A549 (cell line): ENCODE measurements around the gene FRMD3. TPM values are rescaled to one million over a fixed set of nuclear protein-coding genes. Genes with fewer than 3 reads are reported as not detected.

Experiments used
- ATAC-seq, 2 experiments: fragments of 200-7000 bp in 1 of 2; fragments of >200 bp in 1 of 2; cut with Nextera tagmentation in 1 of 2; cut with Tn5 transposase in 1 of 2; 3 replicates each; pipeline versions ENCODE4 v1.8.0 to v1.9.1; 2018 to 2020; ENCODE audit warnings: mild to moderate bottlenecking in 1 of 2, moderate library complexity in 1 of 2
- CTCF ChIA-PET: fragments of 300-600 bp; sonication (Branson Sonifier 250); formaldehyde crosslinking; extraction: SDS; loops from one replicate; lab custom pipeline; 2021; ENCODE audit warnings: antibody characterized with exemption, inconsistent platforms; lab: Yijun Ruan, JAX
- POLR2A ChIA-PET: fragments of 350-600 bp; formaldehyde crosslinking; extraction: SDS; loops from one replicate; lab custom pipeline; 2021; ENCODE audit warnings: antibody characterized with exemption, inconsistent platforms; lab: Yijun Ruan, JAX
- DNase-seq, 2 experiments: peaks; one replicate each; pipeline versions ENCODE4 v3.0.0 to v3.0.0-alpha.2; 2011 to 2016; ENCODE audit warnings: low read depth in 1 of 2, low spot score in 1 of 2
- FAIRE-seq: peaks from 2 replicates; lab custom pipeline; 2011; peaks lifted over from hg19 to GRCh38; lab: Jason Lieb, UNC
- H3K27ac ChIP-seq, 2 experiments: fragments of >200 bp; sonication (Bioruptor Twin); formaldehyde crosslinking; 3 replicates each; pipeline ENCODE4 v1.5.1; 2016 to 2017
- H3K4me1 ChIP-seq: fragments of >200 bp; sonication (Bioruptor Twin); formaldehyde crosslinking; 3 replicates; pipeline ENCODE4 v1.6.1; 2016
- H3K4me2 ChIP-seq: fragments of >200 bp; sonication (Bioruptor Twin); formaldehyde crosslinking; 3 replicates; pipeline ENCODE4 v1.6.1; 2016
- H3K4me3 ChIP-seq: fragments of >200 bp; sonication (Bioruptor Twin); formaldehyde crosslinking; 3 replicates; pipeline ENCODE4 v1.5.1; 2016
- H3K9me3 ChIP-seq: fragments of >200 bp; sonication (Bioruptor Twin); formaldehyde crosslinking; 3 replicates; pipeline ENCODE4 v1.6.1; 2016
- CBX2 ChIP-seq: fragments of 200-600 bp; sonication (generic); IDR thresholded peaks from 2 replicates; pipeline ENCODE4 v1.6.1; 2016; ENCODE audit warnings: low read depth, mild to moderate bottlenecking, borderline replicate concordance
- CBX8 ChIP-seq: fragments of 200-600 bp; sonication (generic); IDR thresholded peaks from 2 replicates; pipeline ENCODE4 v1.6.1; 2016
- CEBPB ChIP-seq, 2 experiments: fragments of >200 bp in 1 of 2; sonication (Bioruptor Twin) in 1 of 2; formaldehyde crosslinking in 1 of 2; IDR thresholded peaks; 2 replicates each; pipeline ENCODE4 v1.6.1; 2012 to 2016
- CHD2 ChIP-seq: fragments of 150-350 bp; IDR thresholded peaks from 2 replicates; pipeline ENCODE4 v1.6.1; 2014; ENCODE audit warnings: low read length; ENCODE audit not compliant: partially characterized antibody
- EP300 ChIP-seq, 2 experiments: fragments of >200 bp; sonication (Bioruptor Twin); formaldehyde crosslinking; IDR thresholded peaks; 2 replicates in 1 of 2; 3 replicates in 1 of 2; pipeline ENCODE4 v1.6.1; 2016 to 2017
- FOSL2 ChIP-seq, 2 experiments: fragments of 450-650 bp in 1 of 2; fragments of >200 bp in 1 of 2; sonication (Bioruptor Twin) in 1 of 2; formaldehyde crosslinking; IDR thresholded peaks; 2 replicates each; pipeline versions ENCODE4 v1.5.0 to v1.6.1; 2016 to 2020; ENCODE audit warnings: mild to moderate bottlenecking in 1 of 2, moderate library complexity in 1 of 2
- HOXB5 ChIP-seq: fragments of 250-450 bp; sonication (Bioruptor Pico); IDR thresholded peaks from 2 replicates; pipeline ENCODE4 v1.5.0; 2020; ENCODE audit warnings: mild to moderate bottlenecking, moderate library complexity
- JUNB ChIP-seq: fragments of >200 bp; sonication (Bioruptor Twin); formaldehyde crosslinking; IDR thresholded peaks from 2 replicates; pipeline ENCODE4 v1.6.1; 2016
- KDM1A ChIP-seq: fragments of 200-600 bp; sonication (generic); IDR thresholded peaks from 2 replicates; pipeline ENCODE4 v1.6.1; 2016; ENCODE audit warnings: low read depth, mild to moderate bottlenecking
- MYC ChIP-seq: IDR thresholded peaks from 2 replicates; pipeline ENCODE4 v1.6.1; 2012; ENCODE audit warnings: mild to moderate bottlenecking, inconsistent platforms, low read length, improper control_type of control experiment, borderline replicate concordance
- NPAS2 ChIP-seq: fragments of 250-450 bp; sonication (Bioruptor Pico); IDR thresholded peaks from 2 replicates; pipeline ENCODE4 v1.8.0; 2022; ENCODE audit warnings: mild to moderate bottlenecking, moderate library complexity, borderline replicate concordance
- POLR2A ChIP-seq: IDR thresholded peaks from 2 replicates; pipeline ENCODE4 v1.6.1; 2012; ENCODE audit warnings: mild to moderate bottlenecking, low read length
- POLR2AphosphoS2 ChIP-seq: conservative IDR thresholded peaks from 2 replicates; pipeline ENCODE4 v1.6.1; 2012; ENCODE audit warnings: low read length, improper control_type of control experiment, inconsistent platforms
- RAD21 ChIP-seq, 2 experiments: fragments of >200 bp in 1 of 2; sonication (Bioruptor Twin) in 1 of 2; formaldehyde crosslinking in 1 of 2; IDR thresholded peaks in 1 of 2; conservative IDR thresholded peaks in 1 of 2; 2 replicates in 1 of 2; 3 replicates in 1 of 2; pipeline ENCODE4 v1.6.1; 2012 to 2018; ENCODE audit warnings: inconsistent platforms in 1 of 2
- RARB ChIP-seq: fragments of 250-450 bp; sonication (Bioruptor Pico); IDR thresholded peaks from 2 replicates; pipeline ENCODE4 v1.8.0; 2021; ENCODE audit warnings: mild to moderate bottlenecking, moderate library complexity
- RFX5 ChIP-seq: fragments of 450-650 bp; IDR thresholded peaks from 2 replicates; pipeline ENCODE4 v1.7.1; 2014; ENCODE audit warnings: antibody characterized with exemption, mild to moderate bottlenecking, moderate library complexity
- SMC3 ChIP-seq: fragments of >200 bp; sonication (Bioruptor Twin); formaldehyde crosslinking; IDR thresholded peaks from 3 replicates; pipeline ENCODE4 v1.6.1; 2018; ENCODE audit warnings: inconsistent platforms
- TFCP2L1 ChIP-seq: fragments of 250-450 bp; sonication (Bioruptor Pico); IDR thresholded peaks from 2 replicates; pipeline ENCODE4 v1.5.0; 2021; ENCODE audit warnings: mild to moderate bottlenecking
- ZNF302 ChIP-seq: fragments of 250-450 bp; sonication (Bioruptor Pico); IDR thresholded peaks from 2 replicates; pipeline ENCODE4 v1.9.0; 2021; ENCODE audit warnings: inconsistent platforms, mild to moderate bottlenecking, moderate library complexity
- WGBS: methylation state at CpG from one replicate; pipeline ENCODE4 v1.1.6; 2017; ENCODE audit errors: missing lambda C conversion rate; 5-methylcytosine and 5-hydroxymethylcytosine counted together
- polyA plus RNA-seq, 4 experiments: library from polyadenylated mRNA; depleted of rRNA in 3 of 4; stranded (reverse); fragments of >200 nt; fragmentation: RNase III in 1 of 4; extraction: RNeasy Plus Mini Kit Qiagen cat#74134 plus additional on column Dnase treatment in 1 of 4; gene quantifications; 2 replicates in 3 of 4; 3 replicates in 1 of 4; pipeline ENCODE4 v1.2.3, GENCODE V29; 2011 to 2017
- TF ChIP-seq, protein P1 (sequence below): fragments of >200 bp; sonication (Bioruptor Twin); formaldehyde crosslinking; IDR thresholded peaks from 3 replicates; pipeline ENCODE4 v1.6.1; 2016
- TF ChIP-seq, protein P2 (sequence below): fragments of >200 bp; sonication (Bioruptor Twin); formaldehyde crosslinking; IDR thresholded peaks from 3 replicates; pipeline ENCODE4 v1.5.1; 2016
- TF ChIP-seq, protein P3 (sequence below): IDR thresholded peaks from 2 replicates; pipeline ENCODE4 v1.6.1; 2012
- TF ChIP-seq, protein P4 (sequence below): IDR thresholded peaks from 2 replicates; pipeline ENCODE4 v1.6.1; 2012; ENCODE audit warnings: low read depth, borderline replicate concordance
- TF ChIP-seq, protein P5 (sequence below): fragments of 200-600 bp; sonication (generic); IDR thresholded peaks from 2 replicates; pipeline ENCODE4 v1.6.1; 2016; ENCODE audit warnings: antibody characterized with exemption, mild to moderate bottlenecking, moderate library complexity

Gene FRMD3
- polyA plus RNA-seq, 2 of the 4 experiments (the other 2 are of a cell fraction), result 1.7 to 3.3 TPM

DNA sequence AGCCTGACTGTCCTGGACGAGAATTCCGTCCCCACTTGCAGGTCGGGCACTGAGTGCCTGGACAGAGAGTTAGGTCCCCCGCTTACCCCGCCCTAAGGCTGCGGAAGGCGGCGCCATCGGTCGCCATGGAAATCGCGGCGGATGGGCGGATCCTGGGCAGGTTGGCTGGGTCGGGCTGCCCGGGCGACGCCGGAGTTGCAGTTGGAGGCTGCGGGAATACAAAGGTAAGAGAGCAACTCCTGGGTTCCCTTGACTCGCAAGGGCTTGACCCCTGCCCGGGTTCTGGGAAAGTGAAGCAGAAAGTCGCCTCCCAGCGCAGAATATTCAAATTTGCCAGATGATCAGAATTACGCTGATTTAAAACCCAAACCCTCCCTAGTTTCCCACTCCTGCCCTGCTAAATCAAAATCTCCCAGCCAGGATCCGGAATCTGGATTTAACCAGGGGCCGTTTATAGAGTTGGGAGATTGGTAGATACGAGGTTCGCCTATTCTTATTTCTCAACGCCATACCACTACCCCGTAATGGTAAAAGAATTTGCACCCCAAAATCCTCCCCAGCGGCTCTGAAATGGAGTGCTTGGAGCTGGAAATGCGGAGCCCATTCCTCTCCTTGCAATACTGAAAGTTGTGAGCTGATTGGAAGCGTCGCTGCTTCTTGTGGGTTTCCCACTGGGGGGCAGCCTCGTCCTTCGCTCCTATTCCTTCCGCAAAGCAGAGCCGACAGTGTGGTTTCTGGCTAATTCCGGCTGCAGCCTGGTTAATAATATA, 318.9 kb downstream of the FRMD3 start:
- H3K9me3 ChIP-seq, result no peaks in the 10 kb centered on the region
- peak overlapping the region; percentile 78 for H3K4me2 ChIP-seq
- ChIA-PET CTCF (interaction anchor here (0.6 to 1.5 kb wide), 8 partner anchors 10 to 404 kb away, joined by 3 to 5 read pairs (median 4); partner anchors contain the start of genes FRMD3 and IDNK), POLR2A (interaction anchor here (1.0 kb wide), 2 partner anchors 489 to 701 kb away, joined by 3 to 4 read pairs; partner anchors contain the start of gene UBQLN1)
- H3K4me1 ChIP-seq, result peaks cover 8% of the 10 kb centered on the region; the same call in 2 of the 3 replicates
- TF ChIP-seq JUNB (no peak), RAD21 (conservative IDR thresholded peaks at IDR 0.05 in 1 of 2, IDR thresholded peaks at IDR 0.05 in 1 of 2) (peak; percentile 53 to 67), POLR2A (peak; percentile 34; the same call in 1 of the 2 replicates), EP300 (IDR thresholded peaks at IDR 0.05) (no peak), SMC3 (peak; percentile 50; the same call in 2 of the 3 replicates), CEBPB (IDR thresholded peaks at IDR 0.05) (no peak), CHD2 (no peak)
- TF ChIP-seq, protein P1, sequence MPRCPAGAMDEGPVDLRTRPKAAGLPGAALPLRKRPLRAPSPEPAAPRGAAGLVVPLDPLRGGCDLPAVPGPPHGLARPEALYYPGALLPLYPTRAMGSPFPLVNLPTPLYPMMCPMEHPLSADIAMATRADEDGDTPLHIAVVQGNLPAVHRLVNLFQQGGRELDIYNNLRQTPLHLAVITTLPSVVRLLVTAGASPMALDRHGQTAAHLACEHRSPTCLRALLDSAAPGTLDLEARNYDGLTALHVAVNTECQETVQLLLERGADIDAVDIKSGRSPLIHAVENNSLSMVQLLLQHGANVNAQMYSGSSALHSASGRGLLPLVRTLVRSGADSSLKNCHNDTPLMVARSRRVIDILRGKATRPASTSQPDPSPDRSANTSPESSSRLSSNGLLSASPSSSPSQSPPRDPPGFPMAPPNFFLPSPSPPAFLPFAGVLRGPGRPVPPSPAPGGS, result no peak
- TF ChIP-seq, protein P2, sequence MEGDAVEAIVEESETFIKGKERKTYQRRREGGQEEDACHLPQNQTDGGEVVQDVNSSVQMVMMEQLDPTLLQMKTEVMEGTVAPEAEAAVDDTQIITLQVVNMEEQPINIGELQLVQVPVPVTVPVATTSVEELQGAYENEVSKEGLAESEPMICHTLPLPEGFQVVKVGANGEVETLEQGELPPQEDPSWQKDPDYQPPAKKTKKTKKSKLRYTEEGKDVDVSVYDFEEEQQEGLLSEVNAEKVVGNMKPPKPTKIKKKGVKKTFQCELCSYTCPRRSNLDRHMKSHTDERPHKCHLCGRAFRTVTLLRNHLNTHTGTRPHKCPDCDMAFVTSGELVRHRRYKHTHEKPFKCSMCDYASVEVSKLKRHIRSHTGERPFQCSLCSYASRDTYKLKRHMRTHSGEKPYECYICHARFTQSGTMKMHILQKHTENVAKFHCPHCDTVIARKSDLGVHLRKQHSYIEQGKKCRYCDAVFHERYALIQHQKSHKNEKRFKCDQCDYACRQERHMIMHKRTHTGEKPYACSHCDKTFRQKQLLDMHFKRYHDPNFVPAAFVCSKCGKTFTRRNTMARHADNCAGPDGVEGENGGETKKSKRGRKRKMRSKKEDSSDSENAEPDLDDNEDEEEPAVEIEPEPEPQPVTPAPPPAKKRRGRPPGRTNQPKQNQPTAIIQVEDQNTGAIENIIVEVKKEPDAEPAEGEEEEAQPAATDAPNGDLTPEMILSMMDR, result peak; percentile 46
- TF ChIP-seq, protein P3, sequence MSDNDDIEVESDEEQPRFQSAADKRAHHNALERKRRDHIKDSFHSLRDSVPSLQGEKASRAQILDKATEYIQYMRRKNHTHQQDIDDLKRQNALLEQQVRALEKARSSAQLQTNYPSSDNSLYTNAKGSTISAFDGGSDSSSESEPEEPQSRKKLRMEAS, result peak; percentile 22; the same call in 1 of the 2 replicates
- 4% methylated on average over 40 of the region's 40 CpGs for WGBS
- H3K27ac ChIP-seq, result peak overlapping the region; percentile 56 to 77
- DNase-seq (peak; percentile 58 to 81), ATAC-seq (peak; percentile 94), FAIRE-seq (no peak)
- H3K4me3 ChIP-seq, result peak overlapping the region; percentile 57

DNA sequence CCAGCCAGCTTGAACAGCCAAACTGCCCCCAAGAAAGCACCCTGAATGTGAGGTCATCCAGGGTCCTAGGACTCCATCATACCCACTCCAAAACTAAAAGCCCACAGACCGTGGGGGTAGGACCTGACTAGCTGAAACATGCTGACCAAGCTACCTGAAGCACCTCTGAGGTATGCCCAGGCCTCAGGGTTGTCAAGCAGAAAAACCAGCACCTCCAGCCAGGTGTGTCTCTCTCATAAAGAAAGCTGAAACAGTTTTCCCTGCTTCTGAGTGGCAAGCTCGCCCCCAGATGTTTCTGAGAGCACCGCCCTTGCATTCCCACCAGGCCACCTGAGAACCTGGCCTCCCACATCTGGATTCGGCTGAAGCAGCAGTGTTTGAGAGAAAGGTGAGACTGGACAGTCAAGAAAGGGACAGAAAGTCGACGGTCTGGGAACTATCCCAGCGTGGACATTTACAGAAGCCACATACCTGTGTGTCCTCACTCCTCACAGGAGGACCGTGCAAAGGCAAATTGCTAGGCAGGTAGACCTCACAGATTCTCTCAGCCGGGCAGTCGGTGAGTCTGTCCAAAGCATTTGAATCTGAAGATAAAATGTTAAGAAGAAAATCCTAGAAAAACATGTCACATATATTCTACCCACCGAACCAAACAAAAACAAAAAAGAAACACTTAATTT, 319.6 kb downstream of the FRMD3 start:
- Histone ChIP-seq H3K4me3 (peak overlapping the region; percentile 57), H3K27ac (0 out of 6 replicates have a peak overlapping the region, but pooled peaks of 1 of the 2 experiments have one; percentile 16), H3K4me1 (peaks cover 8% of the 10 kb centered on the region; the same call in 2 of the 3 replicates), H3K9me3 (no peaks in the 10 kb centered on the region), H3K4me2 (peak overlapping the region; percentile 78)
- 39% methylated on average over 11 of the region's 11 CpGs for WGBS
- no peak for DNase-seq
- FAIRE-seq, result no peak
- ChIA-PET POLR2A (no interaction called here), CTCF (interaction anchor here (0.9 kb wide), 1 partner anchor 20 kb away, joined by 3 read pairs; no protein-coding TSS in a partner anchor)
- no peak; a peak in 1 of 6 replicates for ATAC-seq
- no peak for TF ChIP-seq CBX8
- TF ChIP-seq KDM1A, result no peak
- no peak for TF ChIP-seq TFCP2L1 (CRISPR knock-in tag)
- no peak for TF ChIP-seq ZNF302
- no peak for TF ChIP-seq FOSL2 (IDR thresholded peaks at IDR 0.05)
- TF ChIP-seq FOSL2 (CRISPR knock-in tag; IDR thresholded peaks at IDR 0.05), result no peak
- TF ChIP-seq, protein P4, sequence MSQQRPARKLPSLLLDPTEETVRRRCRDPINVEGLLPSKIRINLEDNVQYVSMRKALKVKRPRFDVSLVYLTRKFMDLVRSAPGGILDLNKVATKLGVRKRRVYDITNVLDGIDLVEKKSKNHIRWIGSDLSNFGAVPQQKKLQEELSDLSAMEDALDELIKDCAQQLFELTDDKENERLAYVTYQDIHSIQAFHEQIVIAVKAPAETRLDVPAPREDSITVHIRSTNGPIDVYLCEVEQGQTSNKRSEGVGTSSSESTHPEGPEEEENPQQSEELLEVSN, result no peak
- no peak for TF ChIP-seq RFX5
- no peak for TF ChIP-seq CBX2
- TF ChIP-seq POLR2A, result no peak
- no peak for TF ChIP-seq POLR2AphosphoS2
- TF ChIP-seq, protein P5, sequence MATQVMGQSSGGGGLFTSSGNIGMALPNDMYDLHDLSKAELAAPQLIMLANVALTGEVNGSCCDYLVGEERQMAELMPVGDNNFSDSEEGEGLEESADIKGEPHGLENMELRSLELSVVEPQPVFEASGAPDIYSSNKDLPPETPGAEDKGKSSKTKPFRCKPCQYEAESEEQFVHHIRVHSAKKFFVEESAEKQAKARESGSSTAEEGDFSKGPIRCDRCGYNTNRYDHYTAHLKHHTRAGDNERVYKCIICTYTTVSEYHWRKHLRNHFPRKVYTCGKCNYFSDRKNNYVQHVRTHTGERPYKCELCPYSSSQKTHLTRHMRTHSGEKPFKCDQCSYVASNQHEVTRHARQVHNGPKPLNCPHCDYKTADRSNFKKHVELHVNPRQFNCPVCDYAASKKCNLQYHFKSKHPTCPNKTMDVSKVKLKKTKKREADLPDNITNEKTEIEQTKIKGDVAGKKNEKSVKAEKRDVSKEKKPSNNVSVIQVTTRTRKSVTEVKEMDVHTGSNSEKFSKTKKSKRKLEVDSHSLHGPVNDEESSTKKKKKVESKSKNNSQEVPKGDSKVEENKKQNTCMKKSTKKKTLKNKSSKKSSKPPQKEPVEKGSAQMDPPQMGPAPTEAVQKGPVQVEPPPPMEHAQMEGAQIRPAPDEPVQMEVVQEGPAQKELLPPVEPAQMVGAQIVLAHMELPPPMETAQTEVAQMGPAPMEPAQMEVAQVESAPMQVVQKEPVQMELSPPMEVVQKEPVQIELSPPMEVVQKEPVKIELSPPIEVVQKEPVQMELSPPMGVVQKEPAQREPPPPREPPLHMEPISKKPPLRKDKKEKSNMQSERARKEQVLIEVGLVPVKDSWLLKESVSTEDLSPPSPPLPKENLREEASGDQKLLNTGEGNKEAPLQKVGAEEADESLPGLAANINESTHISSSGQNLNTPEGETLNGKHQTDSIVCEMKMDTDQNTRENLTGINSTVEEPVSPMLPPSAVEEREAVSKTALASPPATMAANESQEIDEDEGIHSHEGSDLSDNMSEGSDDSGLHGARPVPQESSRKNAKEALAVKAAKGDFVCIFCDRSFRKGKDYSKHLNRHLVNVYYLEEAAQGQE, result no peak
- no peak for TF ChIP-seq MYC
- no peak for TF ChIP-seq NPAS2 (CRISPR knock-in tag)
- TF ChIP-seq HOXB5 (CRISPR knock-in tag), result no peak
- TF ChIP-seq EP300 (IDR thresholded peaks at IDR 0.05), result no peak
- TF ChIP-seq, protein P2, result no peak
- TF ChIP-seq RARB (CRISPR knock-in tag), result no peak
